RCC 7860 (cell line): ENCODE measurements around the gene ANKRD30A.
"Not testable (repeated sequence)": the region's sequence is repeated elsewhere in the genome, so short reads cannot be mapped to it uniquely, and the experiment has no call there.

Experiments
- DNase-seq: peaks from one replicate; pipeline ENCODE4 v3.0.0-alpha.2; 2015; ENCODE audit warnings: low spot score
- FAIRE-seq: peaks from 2 replicates; lab custom pipeline; 2012; peaks lifted over from hg19 to GRCh38; lab: Jason Lieb, UNC

Gene ANKRD30A

GRCh38 chr10:37125191-37125732, at the start of gene ANKRD30A:
Gene ANKRD30A (plus strand): TSS chr10:37125598. CDS start chr10:37125788, 190 bp downstream.
- DNase-seq, result no peak
- FAIRE-seq, result no peak

- not testable (repeated sequence) for FAIRE-seq, DNase-seq
Observed at GRCh38 chr10:37076083-37076482, 49.3 kb upstream of the ANKRD30A start.

- FAIRE-seq, result no peak
- DNase-seq, result no peak
Observed at GRCh38 chr10:37095792-37096573, 29.4 kb upstream of the ANKRD30A start.

DNA sequence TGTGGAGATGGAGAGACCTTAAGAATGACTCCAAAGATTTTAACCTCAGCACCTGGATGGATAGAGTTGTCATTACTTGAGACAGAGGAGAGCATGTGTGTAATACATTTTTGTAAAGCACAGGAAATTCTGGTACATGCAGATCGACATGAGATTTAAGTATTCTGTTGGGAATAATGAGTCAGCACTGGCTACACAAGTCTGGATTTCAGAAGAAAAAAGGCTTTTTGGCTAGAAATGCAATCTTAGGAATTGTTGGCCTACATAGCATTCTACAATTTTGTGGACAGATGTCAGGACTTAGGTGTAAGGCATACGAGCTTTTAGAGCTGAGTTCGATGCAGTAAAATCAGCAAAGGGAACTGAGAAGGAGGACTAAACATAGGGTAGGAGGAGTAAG, 24.1 kb upstream of the ANKRD30A start:
- DNase-seq (no peak), FAIRE-seq (no peak)

DNA sequence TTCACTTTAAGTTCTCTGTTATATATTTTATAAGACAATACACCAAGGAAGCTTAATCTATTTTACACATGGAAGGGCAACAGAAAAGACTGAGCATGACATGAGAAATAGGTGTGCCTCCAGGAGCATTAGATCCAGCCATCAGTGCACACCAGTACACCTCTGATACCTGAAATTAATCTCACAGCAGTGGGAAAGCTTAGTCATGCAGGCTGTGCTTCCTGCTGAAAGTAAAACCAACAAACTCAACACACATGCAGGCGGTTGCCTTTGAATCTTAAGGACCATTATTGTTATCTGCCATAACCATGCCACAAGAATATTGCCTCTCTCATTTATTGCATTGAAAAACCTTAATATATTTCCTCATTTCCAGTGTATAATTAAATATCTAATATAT, 16.4 kb upstream of the ANKRD30A start:
- no peak for DNase-seq
- FAIRE-seq, result no peak

GRCh38 chr10:37124532-37124931, 866 bp upstream of the ANKRD30A start:
- no peak for DNase-seq
- FAIRE-seq, result no peak

DNA sequence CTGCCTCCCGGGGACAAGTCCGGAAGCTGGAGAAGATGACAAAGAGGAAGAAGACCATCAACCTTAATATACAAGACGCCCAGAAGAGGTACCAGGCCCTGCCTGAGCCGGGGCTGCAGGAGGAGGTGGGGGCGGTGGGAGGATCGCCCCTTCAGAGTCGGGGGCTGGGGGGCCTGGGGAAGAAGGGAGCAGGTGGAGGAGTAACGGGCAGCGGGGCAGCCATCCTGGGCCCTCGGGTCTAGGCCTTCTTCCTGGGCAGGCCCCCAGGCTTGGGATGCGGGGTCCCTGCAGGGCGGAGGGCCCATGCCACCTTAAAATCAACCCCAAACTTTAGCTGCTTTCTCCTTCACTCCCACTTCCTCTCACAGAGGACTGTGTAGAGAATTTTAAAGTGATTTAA, 523 bp downstream of the ANKRD30A start:
- no peak for DNase-seq

DNA sequence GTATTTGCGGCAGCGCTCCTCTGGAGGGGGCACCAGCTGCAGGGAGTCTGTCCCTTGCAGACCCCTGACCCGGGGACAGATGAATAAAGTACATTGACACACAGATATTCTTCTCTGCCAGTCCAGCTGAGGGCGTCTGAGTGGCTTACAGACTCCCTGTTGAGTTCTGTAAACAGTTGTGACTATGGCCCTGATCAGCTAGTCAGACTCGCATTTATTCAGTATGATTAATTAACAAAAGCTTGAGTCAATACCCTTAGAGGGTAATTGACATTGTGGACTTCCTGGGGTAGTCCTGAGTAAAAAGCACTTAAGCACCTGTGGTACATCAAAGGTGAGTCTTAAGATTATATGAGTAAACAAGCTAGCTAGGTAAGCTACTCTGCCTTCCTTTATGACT, 21.0 kb downstream of the ANKRD30A start:
- no peak for FAIRE-seq

More for the DNA sequence above, 523 bp downstream of the ANKRD30A start:
- FAIRE-seq, result no peak

GRCh38 chr10:37162430-37162829, 37.0 kb downstream of the ANKRD30A start:
- not testable (repeated sequence) for FAIRE-seq, DNase-seq

More for the DNA sequence above, 21.0 kb downstream of the ANKRD30A start:
- no peak for DNase-seq

GRCh38 chr10:37171945-37172344, 46.5 kb downstream of the ANKRD30A start:
- DNase-seq, FAIRE-seq: not testable (repeated sequence)

GRCh38 chr10:37178296-37178695, 52.9 kb downstream of the ANKRD30A start:
- peak; percentile 2 for DNase-seq
- FAIRE-seq, result not testable (repeated sequence)

DNA sequence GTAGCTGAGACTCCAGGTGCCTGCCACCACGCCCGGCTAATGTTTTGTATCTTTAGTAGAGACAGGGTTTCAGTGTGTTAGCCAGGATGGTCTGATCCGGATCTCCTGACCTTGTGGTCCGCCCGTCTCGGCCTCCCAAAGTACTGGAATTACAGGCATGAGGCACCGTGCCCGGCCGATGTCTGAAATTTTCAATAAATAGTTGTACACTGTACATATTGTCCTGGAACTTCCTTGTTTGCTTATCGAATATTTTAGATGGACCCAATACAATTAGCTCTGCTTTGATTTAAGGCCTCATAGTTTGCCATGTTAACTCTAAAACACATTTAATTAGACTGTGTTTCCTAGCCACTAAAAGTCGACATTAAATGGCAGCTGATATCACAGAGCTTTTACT, 57.3 kb downstream of the ANKRD30A start:
- not testable (repeated sequence) for DNase-seq, FAIRE-seq

GRCh38 chr10:37206132-37206531, 80.7 kb downstream of the ANKRD30A start:
- FAIRE-seq, result no peak

DNA sequence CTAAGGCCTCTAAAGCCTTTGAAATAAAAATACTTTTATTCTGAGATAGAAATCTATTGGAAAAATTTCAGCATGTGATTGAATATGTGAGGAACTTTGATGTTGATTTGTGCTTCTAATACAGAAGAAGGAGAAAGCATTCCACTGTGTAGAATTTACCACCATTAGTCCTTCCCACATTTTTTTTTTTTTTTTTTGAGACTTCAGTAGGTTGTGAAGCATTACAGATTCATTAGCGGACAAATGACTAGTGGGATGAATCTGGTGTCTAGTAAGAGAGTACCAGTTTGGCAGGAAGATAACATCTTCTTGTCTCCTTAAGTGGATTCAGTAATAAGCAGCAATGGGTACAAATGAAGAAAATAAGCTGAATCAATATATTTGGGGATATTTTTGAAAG, 95.5 kb downstream of the ANKRD30A start:
- FAIRE-seq, result no peak

More at GRCh38 chr10:37206132-37206531, 80.7 kb downstream of the ANKRD30A start:
- no peak for DNase-seq

GRCh38 chr10:37222046-37222445, 96.6 kb downstream of the ANKRD30A start:
- DNase-seq, result no peak
- FAIRE-seq, result no peak

More for the DNA sequence above, 95.5 kb downstream of the ANKRD30A start:
- no peak for DNase-seq

- no peak for DNase-seq
- peak; percentile 15 for FAIRE-seq
Observed at GRCh38 chr10:37225163-37225562, 99.8 kb downstream of the ANKRD30A start.

GRCh38 chr10:37226524-37226923, 101.1 kb downstream of the ANKRD30A start:
- no peak for FAIRE-seq
- DNase-seq, result no peak

DNA sequence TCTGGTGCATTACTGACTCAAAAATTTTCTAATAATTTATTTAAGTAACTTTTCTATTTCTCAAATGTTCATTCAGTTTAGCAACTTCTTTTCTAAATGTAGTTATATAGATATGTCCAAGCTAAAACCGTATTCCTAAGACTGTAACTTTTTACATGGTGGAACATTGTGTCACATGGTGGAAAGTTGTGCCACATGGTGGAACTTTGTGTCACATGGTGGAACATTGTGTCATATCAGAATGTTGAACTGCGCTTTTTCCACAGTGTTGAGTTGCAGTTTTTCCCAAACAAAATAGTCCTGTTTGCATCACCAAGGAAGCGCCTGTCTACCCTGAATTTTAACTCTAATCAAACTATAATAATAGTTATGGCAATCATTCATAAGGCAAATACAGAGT, 109.3 kb downstream of the ANKRD30A start:
- FAIRE-seq (no peak), DNase-seq (no peak)

GRCh38 chr10:37236093-37236492, 110.7 kb downstream of the ANKRD30A start:
- FAIRE-seq (no peak), DNase-seq (no peak)

- FAIRE-seq (no peak), DNase-seq (no peak)
Observed at GRCh38 chr10:37240223-37240622, 114.8 kb downstream of the ANKRD30A start.

DNA sequence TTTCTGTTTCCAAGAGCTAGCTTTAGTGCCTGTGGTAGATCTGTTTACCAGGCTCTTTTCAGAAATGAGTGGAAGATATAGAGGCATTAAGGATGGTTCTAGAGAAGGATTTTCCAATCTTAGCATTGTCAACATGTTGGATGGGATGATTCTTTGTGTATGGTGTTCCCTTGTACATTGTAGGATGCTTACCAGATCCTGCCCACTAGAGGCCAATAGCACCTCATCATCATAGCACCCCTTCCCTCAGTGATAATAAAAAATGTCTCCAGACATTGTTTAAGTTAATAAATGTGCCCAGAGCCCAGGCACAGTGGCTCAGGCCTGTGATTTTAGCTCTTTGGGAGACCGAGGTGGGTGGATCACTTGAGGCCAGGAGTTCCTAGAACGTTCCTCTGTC, 121.2 kb downstream of the ANKRD30A start:
- DNase-seq (no peak), FAIRE-seq (no peak)

- not testable (repeated sequence) for FAIRE-seq, DNase-seq
Observed at GRCh38 chr10:37255837-37256236, 130.4 kb downstream of the ANKRD30A start.
